GM19372 (cell line): ENCODE results near the gene MLLT10.

Experiments
- ATAC-seq: cut with Tn5 transposase; IDR thresholded peaks from one replicate; pipeline ENCODE4 v1.9.1; 2021; ENCODE audit warnings: mild to moderate bottlenecking, low read depth, moderate library complexity; ENCODE audit not compliant: unreplicated experiment

The MLLT10 gene

GRCh38 chr10:21533467-21534279 is at the start of gene MLLT10:
Gene MLLT10 (plus strand): TSS chr10:21534232. CDS start chr10:21534645, 413 bp downstream.
- ATAC-seq: peak; percentile 82

GRCh38 chr10:21487416-21488180 is 46.4 kb upstream of the MLLT10 start:
- ATAC-seq: no peak

DNA sequence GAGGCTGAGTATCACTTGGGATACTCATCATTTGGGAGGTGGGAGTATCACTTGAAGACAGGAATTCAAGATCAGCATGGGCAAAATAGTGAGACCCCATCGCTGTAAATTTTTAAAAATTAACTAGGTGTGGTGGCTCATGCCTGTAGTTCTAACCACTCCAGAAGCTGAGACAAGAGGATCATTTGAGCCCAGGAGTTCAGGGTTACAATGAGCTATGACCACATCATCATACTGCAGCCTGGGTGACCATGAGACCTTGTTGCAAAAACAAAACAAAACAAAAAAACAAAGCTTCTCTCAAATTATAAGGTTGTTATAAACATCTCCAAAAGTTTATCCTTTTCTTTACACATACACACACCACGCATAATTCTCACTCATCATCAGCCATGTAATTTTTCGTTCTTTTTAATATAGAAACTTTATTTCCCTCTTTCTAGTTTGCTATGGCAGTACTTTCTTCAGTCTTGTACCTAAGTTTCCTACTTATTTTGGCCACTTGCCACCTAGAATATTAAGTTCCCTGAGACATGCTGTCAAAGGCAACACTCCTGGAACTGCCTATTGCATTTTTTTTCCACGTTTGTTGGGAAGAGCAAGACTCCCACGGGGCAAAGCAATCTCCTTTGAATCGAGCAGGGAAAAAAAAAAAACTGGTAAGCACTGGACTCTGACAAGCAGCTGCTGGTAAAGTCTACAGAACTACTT is 45.6 kb upstream of the MLLT10 start:
- ATAC-seq: no peak

DNA sequence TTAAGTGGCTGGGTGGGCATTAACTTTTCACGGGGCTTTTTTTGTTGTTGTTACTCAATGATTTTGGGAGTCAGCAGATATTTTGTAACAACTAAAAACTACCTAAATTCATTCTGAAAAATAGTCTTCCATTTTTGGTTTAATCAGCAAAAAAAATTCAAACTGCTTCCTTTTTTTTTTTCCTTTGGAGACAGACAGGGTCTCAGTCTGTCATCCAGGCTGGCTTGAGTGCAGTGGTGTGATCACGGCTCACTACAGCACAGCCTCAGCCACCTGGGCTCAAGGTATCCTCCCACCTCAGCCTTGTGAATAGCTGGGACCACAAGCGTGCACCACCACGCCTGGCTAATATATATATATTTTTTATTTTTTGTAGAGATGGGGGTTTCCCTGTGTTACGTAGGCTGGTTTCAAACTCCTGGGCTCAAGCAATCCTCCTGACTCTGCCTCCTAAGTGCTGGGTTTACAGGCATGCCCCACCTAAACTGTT is 45.0 kb upstream of the MLLT10 start:
- no peak for ATAC-seq

DNA sequence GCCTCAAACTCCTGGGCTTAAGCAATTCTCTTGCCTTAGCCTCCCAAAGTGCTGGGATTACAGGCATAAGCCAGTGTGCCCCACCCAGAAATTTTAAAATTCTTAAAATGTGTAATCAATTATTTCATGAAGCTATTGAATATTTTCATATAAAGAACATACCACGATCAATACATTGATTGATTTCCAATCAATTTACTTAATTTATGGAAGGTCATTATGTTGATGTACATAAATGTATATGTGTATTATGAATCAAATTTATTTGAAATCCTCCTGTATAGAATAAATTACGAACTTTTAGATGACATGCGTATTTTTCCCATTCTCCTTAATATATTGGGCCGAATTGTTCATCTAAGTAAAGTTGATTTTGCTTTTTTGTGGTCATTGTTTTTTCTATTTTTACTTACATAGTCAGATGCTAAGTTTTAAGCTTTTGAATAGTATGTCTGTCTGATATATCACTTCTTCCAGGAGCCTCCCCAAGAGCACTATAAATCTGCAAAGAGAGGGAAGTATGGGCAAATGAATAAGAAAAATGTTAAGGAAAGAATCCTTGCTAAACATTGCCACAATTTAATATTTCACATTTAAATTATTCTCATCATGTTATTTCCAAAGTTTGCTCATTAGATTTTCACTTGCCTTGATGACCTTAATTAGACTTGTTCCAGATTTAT is 43.9 kb upstream of the MLLT10 start:
- ATAC-seq: no peak

GRCh38 chr10:21490711-21491105 is 43.3 kb upstream of the MLLT10 start:
- no peak for ATAC-seq

- ATAC-seq: no peak
These were observed 41.6 kb upstream of the MLLT10 start for GRCh38 chr10:21492421-21492820.

- ATAC-seq: no peak
These were observed 40.2 kb upstream of the MLLT10 start for GRCh38 chr10:21493784-21494183.

GRCh38 chr10:21494191-21495001 is 39.6 kb upstream of the MLLT10 start:
- ATAC-seq: no peak

DNA sequence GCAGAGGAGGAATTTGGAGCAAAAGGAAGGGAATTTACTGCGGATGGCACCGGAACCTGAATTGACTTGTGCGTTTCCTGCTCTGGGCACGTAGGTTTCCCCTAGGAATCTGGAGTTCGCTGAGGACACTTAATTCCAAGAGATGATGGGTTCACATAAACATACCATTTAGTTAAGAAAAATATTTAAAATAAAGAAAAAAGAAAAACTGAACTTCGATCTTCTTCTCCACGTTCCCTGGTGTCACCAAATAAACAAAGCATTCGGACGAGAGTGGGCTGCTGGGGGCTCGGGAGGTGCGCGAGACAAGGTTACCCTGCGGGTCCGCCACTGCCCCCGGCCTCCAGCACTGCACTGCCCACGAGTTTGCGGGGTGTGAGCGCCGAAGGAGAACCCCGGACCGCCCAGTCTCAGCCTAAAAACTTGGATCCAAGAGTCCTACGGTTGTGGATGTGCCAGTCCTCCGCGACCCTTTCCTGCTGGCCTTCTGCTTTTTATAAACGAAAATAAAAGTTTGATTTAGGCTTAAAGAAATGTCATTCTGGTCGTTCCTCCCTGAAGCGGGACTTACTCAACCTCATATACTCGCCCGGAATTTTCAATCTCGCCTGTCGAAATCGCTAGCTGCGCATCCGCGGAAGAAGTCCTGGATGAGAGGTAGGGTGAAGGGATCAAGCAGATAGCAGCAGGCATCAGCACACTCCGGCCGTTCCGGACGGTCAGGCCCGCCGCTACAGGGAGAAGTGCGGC is 38.9 kb upstream of the MLLT10 start:
- peak; percentile 1 for ATAC-seq

GRCh38 chr10:21495752-21496342 is 38.2 kb upstream of the MLLT10 start:
- peak; percentile 71 for ATAC-seq

- ATAC-seq: peak; percentile 40
These were observed 37.5 kb upstream of the MLLT10 start for GRCh38 chr10:21496343-21497176.

DNA sequence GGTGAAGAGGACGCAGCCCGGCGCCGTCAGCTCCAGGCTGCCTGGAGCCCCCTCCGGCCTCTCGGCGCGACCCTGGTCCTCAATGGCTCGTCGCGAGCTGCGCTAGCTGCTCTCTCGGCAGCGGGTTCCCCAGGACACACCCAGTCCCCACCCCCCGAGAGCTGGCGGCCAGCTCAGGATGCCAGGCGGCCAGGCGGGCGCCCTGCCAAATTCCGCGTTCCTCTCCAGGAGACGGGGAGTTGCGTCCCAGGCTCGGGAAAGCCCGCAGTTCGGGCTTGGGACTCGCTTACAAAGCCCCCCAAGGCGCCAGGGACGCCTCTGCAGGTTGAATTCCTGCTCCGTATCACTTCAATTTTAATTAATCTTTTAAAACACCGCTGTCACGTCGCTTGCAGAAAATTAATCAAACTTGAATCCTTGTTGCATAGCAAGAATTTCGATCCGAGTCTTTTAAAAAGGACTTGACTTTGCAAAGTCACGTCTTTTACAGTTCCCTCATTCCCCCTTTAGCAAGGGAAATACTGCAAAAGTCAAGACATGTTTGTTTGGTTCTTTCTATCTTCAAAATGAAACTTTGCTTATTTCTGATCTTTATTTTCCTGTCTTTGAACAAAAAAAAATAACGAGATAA is 36.7 kb upstream of the MLLT10 start:
- no peak for ATAC-seq

- ATAC-seq: no peak
These were observed 35.7 kb upstream of the MLLT10 start for GRCh38 chr10:21498377-21498776.

DNA sequence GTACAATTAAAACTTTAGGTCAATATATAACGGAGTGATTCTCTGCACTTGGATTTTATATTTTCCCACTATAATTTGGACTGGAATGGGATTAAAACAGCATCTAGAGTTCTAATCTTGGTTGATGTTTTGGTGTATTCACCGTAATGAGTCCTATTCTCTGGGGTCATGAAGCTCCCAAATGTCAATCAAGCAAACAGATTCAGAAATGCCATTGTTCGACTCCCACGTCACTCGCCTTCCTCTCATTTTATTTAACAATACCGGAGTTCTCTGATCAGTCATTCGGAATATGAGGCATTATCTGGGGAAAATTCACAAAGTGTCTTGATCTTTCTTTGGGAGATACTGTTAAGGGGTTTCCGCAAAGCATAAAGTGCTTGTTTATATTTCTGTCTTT is 35.0 kb upstream of the MLLT10 start:
- no peak for ATAC-seq

GRCh38 chr10:21499701-21500577 is 34.1 kb upstream of the MLLT10 start:
- no peak for ATAC-seq
